H9 (cell line): ENCODE data around the gene FADS1. TPM values are rescaled to one million over a fixed set of nuclear protein-coding genes. Genes with fewer than 3 reads are reported as not detected.

ENCODE experiments used
- DNase-seq: peaks from one replicate; pipeline ENCODE4 v3.0.0-alpha.2; 2017
- H2AFZ ChIP-seq: one replicate; pipeline ENCODE4 v1.6.1; 2013; ENCODE audit warnings: mild to moderate bottlenecking, low read length, control low read depth, moderate library complexity
- H2AK5ac ChIP-seq: 2 replicates; pipeline ENCODE4 v1.6.1; 2013; ENCODE audit warnings: low read length, control low read depth, mixed read lengths; ENCODE audit not compliant: insufficient read length
- H2BK120ac ChIP-seq: one replicate; pipeline ENCODE4 v1.6.1; 2013; ENCODE audit warnings: low read depth, mild to moderate bottlenecking, low read length, control low read depth, inconsistent platforms; ENCODE audit not compliant: poor library complexity, severe bottlenecking
- H2BK12ac ChIP-seq: 2 replicates; pipeline ENCODE4 v1.6.1; 2013; ENCODE audit warnings: low read length, control low read depth, mixed read lengths, low read depth; ENCODE audit not compliant: insufficient read length
- H2BK15ac ChIP-seq: 2 replicates; pipeline ENCODE4 v1.6.1; 2013; ENCODE audit warnings: low read depth, low read length, control low read depth
- H2BK20ac ChIP-seq: one replicate; pipeline ENCODE4 v1.6.1; 2013; ENCODE audit warnings: low read depth, mild to moderate bottlenecking, low read length, control low read depth, inconsistent platforms; ENCODE audit not compliant: poor library complexity, severe bottlenecking
- H2BK5ac ChIP-seq: 2 replicates; pipeline ENCODE4 v1.6.1; 2013; ENCODE audit warnings: low read length, control low read depth, mixed read lengths; ENCODE audit not compliant: insufficient read length
- H3K14ac ChIP-seq: 2 replicates; pipeline ENCODE4 v1.6.1; 2013; ENCODE audit warnings: low read length, control low read depth; ENCODE audit not compliant: insufficient read depth
- H3K18ac ChIP-seq: 2 replicates; pipeline ENCODE4 v1.6.1; 2013; ENCODE audit warnings: low read depth, mild to moderate bottlenecking, mixed read lengths, low read length, control low read depth; ENCODE audit not compliant: insufficient read length
- H3K23ac ChIP-seq: 2 replicates; pipeline ENCODE4 v1.6.1; 2013; ENCODE audit warnings: low read length, control low read depth, mixed read lengths, low read depth; ENCODE audit not compliant: insufficient read length
- H3K23me2 ChIP-seq: 2 replicates; pipeline ENCODE4 v1.6.1; 2013; ENCODE audit warnings: low read depth, mild to moderate bottlenecking, mixed read lengths, low read length, control low read depth; ENCODE audit not compliant: insufficient read length, poor library complexity, severe bottlenecking
- H3K27ac ChIP-seq: 2 replicates; pipeline ENCODE4 v1.5.1; 2013; ENCODE audit warnings: low read length, control low read depth, mixed read lengths, low read depth; ENCODE audit not compliant: insufficient read length
- H3K27me3 ChIP-seq: 2 replicates; pipeline ENCODE4 v1.6.1; 2013; ENCODE audit warnings: low read length, control low read depth, inconsistent platforms; ENCODE audit not compliant: insufficient read depth
- H3K4ac ChIP-seq: 2 replicates; pipeline ENCODE4 v1.6.1; 2013; ENCODE audit warnings: low read depth, mild to moderate bottlenecking, control low read depth, inconsistent platforms, low read length, moderate library complexity
- H3K4me1 ChIP-seq: 2 replicates; pipeline ENCODE4 v1.6.1; 2013; ENCODE audit warnings: low read length, control low read depth, inconsistent platforms; ENCODE audit not compliant: insufficient read depth
- H3K4me2 ChIP-seq: 2 replicates; pipeline ENCODE4 v1.6.1; 2013; ENCODE audit warnings: low read length, control low read depth, mixed read lengths; ENCODE audit not compliant: insufficient read length, insufficient read depth
- H3K56ac ChIP-seq: 2 replicates; pipeline ENCODE4 v1.6.1; 2013; ENCODE audit warnings: low read depth, mild to moderate bottlenecking, mixed read lengths, low read length, control low read depth; ENCODE audit not compliant: insufficient read length
- H3K79me1 ChIP-seq: 2 replicates; pipeline ENCODE4 v1.6.1; 2013; ENCODE audit warnings: low read depth, mild to moderate bottlenecking, moderate library complexity, low read length, control low read depth, inconsistent platforms; ENCODE audit not compliant: insufficient read depth, poor library complexity, severe bottlenecking
- H3K79me2 ChIP-seq: 2 replicates; pipeline ENCODE4 v1.6.1; 2013; ENCODE audit warnings: low read length, control low read depth, inconsistent platforms; ENCODE audit not compliant: insufficient read depth
- H3K9ac ChIP-seq: 2 replicates; pipeline ENCODE4 v1.6.1; 2013; ENCODE audit warnings: low read length, control low read depth, mixed read lengths; ENCODE audit not compliant: insufficient read length; ENCODE audit errors: extremely low read depth
- H3K9me3 ChIP-seq: one replicate; pipeline ENCODE4 v1.6.1; 2013; ENCODE audit warnings: low read depth, low read length, inconsistent platforms; ENCODE audit not compliant: control insufficient read depth
- H3T11ph ChIP-seq: one replicate; pipeline ENCODE4 v1.6.1; 2013; ENCODE audit warnings: mild to moderate bottlenecking, low read length, control low read depth, inconsistent platforms
- H4K20me1 ChIP-seq: one replicate; pipeline ENCODE4 v1.6.1; 2013; ENCODE audit not compliant: control insufficient read depth, insufficient read length, insufficient read depth
- H4K5ac ChIP-seq: 2 replicates; pipeline ENCODE4 v1.6.1; 2013; ENCODE audit warnings: low read depth, mild to moderate bottlenecking, mixed read lengths, low read length, control low read depth; ENCODE audit not compliant: insufficient read length
- H4K8ac ChIP-seq: replicated peaks from 2 replicates; pipeline ENCODE4 v1.6.1; 2013; ENCODE audit warnings: low read length, control low read depth, mixed read lengths, low read depth; ENCODE audit not compliant: insufficient read length
- H4K91ac ChIP-seq: 2 replicates; pipeline ENCODE4 v1.6.1; 2013; ENCODE audit warnings: low read depth, mild to moderate bottlenecking, moderate library complexity, mixed read lengths, low read length, control low read depth; ENCODE audit not compliant: insufficient read length
- H3K27ac Mint-ChIP-seq, 3 experiments: 2 replicates in 2 of 3; 3 replicates in 1 of 3; pipeline ENCODE4 v1.8.0; 2020 to 2021; ENCODE audit warnings: mixed read lengths in 3 of 3, mild to moderate bottlenecking in 1 of 3, moderate library complexity in 1 of 3
- H3K27me3 Mint-ChIP-seq: 2 replicates; pipeline ENCODE4 v1.8.0; 2021; ENCODE audit warnings: low read depth, mild to moderate bottlenecking, moderate library complexity, mixed read lengths
- H3K36me3 Mint-ChIP-seq, 3 experiments: 2 replicates in 2 of 3; 3 replicates in 1 of 3; pipeline ENCODE4 v1.8.0; 2020 to 2021; ENCODE audit warnings: low read depth in 3 of 3, mixed read lengths in 3 of 3; ENCODE audit not compliant: insufficient read depth in 1 of 3
- H3K4me1 Mint-ChIP-seq, 2 experiments: 2 replicates each; pipeline ENCODE4 v1.8.0; 2020; ENCODE audit warnings: mixed read lengths in 2 of 2
- H3K4me3 Mint-ChIP-seq, 2 experiments: 2 replicates in 1 of 2; 3 replicates in 1 of 2; pipeline ENCODE4 v1.8.0; 2020 to 2021; ENCODE audit warnings: mild to moderate bottlenecking in 2 of 2, mixed read lengths in 2 of 2, moderate library complexity in 1 of 2
- H3K9me3 Mint-ChIP-seq, 2 experiments: 2 replicates in 1 of 2; 3 replicates in 1 of 2; pipeline ENCODE4 v1.8.0; 2020; ENCODE audit warnings: mild to moderate bottlenecking in 2 of 2, mixed read lengths in 2 of 2, moderate library complexity in 1 of 2
- CTCF ChIP-seq: fragments of 200-600 bp; sonication (generic); conservative IDR thresholded peaks from 3 replicates; pipeline ENCODE4 v1.8.0; 2021; ENCODE audit warnings: antibody characterized with exemption, mild to moderate bottlenecking
- WGBS: extraction: QIAGEN DNeasy Blood & Tissue Kit; methylation state at CpG from one replicate; pipeline ENCODE4 v1.1.7; 2013; ENCODE audit warnings: missing lambda C conversion rate, low lambda C conversion rate, mixed read lengths; ENCODE audit not compliant: insufficient read length; ENCODE audit errors: extremely low coverage; 5-methylcytosine and 5-hydroxymethylcytosine counted together
- total RNA-seq: library from RNA; stranded (reverse); gene quantifications from 2 replicates; pipeline ENCODE4 v1.2.1, GENCODE V29; 2021

FADS1 gene
- total RNA-seq, 1 experiment from 2014 or later, result 125 TPM

GRCh38 chr11:61805146-61805545 is 11.7 kb downstream of the FADS1 start:
- Histone ChIP-seq H2BK120ac (no peak overlapping the region), H2BK12ac (no peak overlapping the region), H4K91ac (no peak overlapping the region), H3K27ac (no peak overlapping the region), H3K4ac (no peak overlapping the region), H3K14ac (no peak overlapping the region), H2BK5ac (no peak overlapping the region), H3K23me2 (no peaks in the 10 kb centered on the region), H4K20me1 (no peaks in the 10 kb centered on the region), H3K9ac (no peak overlapping the region), H3K79me2 (no peaks in the 10 kb centered on the region), H3K23ac (no peak overlapping the region), H4K5ac (no peak overlapping the region), H3K79me1 (no peaks in the 10 kb centered on the region), H3T11ph (no peak overlapping the region), H3K18ac (no peak overlapping the region), H2AK5ac (no peak overlapping the region), H3K4me1 (no peaks in the 10 kb centered on the region), H3K9me3 (no peaks in the 10 kb centered on the region), H3K4me2 (no peak overlapping the region), H3K27me3 (no peaks in the 10 kb centered on the region), H2BK15ac (no peak overlapping the region), H2AFZ (no peak overlapping the region), H3K56ac (no peak overlapping the region), H4K8ac (no peak overlapping the region), H2BK20ac (no peak overlapping the region)
- Mint-ChIP-seq H3K9me3 (no peaks in the 10 kb centered on the region; a peak in 1 of 5 replicates), H3K4me3 (no peak overlapping the region), H3K4me1 (peaks cover 4% of the 10 kb centered on the region in 2 experiments; a peak in 1 of 4 replicates), H3K27ac (no peak overlapping the region), H3K36me3 (peaks cover 55 to 90% (median 89%) of the 10 kb centered on the region in 3 experiments), H3K27me3 (no peaks in the 10 kb centered on the region)
- DNase-seq, result no peak
- TF ChIP-seq CTCF, result no peak
- WGBS, result no CpG with 5 or more reads among the region's 1 CpG
